Measurements from ENCODE around the gene FAM200A. TPM values are rescaled to one million over a fixed set of nuclear protein-coding genes. Genes with fewer than 3 reads are reported as not detected.
"Not testable (repeated sequence)": the region's sequence is repeated elsewhere in the genome, so short reads cannot be mapped to it uniquely, and the experiment has no call there.

FAM200A gene
- total and polyA plus RNA-seq, 2 of the 4 experiments (the other 2 are of a cell fraction), result 5.9 to 6.0 TPM

DNA sequence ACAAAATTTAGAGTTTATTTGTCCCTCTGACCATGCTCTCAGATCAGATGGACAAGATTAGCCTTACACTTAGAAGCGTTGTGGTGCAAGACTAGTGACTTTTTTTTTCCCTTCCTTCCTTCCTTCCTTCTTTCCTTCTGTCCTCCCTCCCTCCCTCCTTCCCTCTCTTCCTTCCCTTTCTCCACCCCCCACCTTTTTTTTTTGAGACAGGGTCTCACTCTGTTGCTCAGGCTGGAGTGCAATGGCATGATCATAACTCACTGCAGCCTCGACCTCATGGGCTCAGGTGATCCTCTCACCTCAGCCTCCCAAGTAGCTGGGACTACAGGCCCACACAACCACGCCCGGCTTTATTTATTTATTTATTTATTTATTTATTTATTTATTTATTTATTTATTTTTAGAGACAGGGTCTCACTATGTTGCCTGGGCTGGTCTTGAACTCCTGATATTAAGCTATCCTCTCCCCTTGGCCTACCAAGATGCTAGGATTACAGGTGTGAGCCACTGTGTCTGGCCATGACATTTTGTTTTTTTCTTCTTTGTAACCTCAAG lies 28.9 kb upstream of the FAM200A start:
- H2BK15ac ChIP-seq (ENCODE audit: low read depth, low read length); H2BK5ac ChIP-seq (ENCODE audit: low read depth, low read length, poor library complexity, severe bottlenecking); H3K27me3 ChIP-seq (ENCODE audit: control insufficient read depth, insufficient read depth, low read length); in situ Hi-C loops (cut with MboI; ENCODE audit: low sequenced_read_pairs); H2AK9ac ChIP-seq (replicated peaks; ENCODE audit: low read depth, low read length, poor library complexity); BruUV-seq (replicated peaks); dilution Hi-C loops (cut with HindIII; ENCODE audit: low sequenced_read_pairs, unreplicated experiment); H2BK20ac ChIP-seq (ENCODE audit: low read depth, low read length); H3K9me1 ChIP-seq (ENCODE audit: insufficient read depth, low read length); H4K91ac ChIP-seq (ENCODE audit: insufficient read depth, low read depth, low read length); H3K9me3 ChIP-seq (ENCODE audit: control insufficient read depth, insufficient read depth, low read length); H3K4me1 ChIP-seq (ENCODE audit: control insufficient read depth, insufficient read depth, low read length); H3K4ac ChIP-seq (ENCODE audit: low read depth, low read length); H2AFZ ChIP-seq (replicated peaks; ENCODE audit: low read length, poor library complexity); H3K27ac ChIP-seq (ENCODE audit: insufficient read depth, low read length); H2AK5ac ChIP-seq (ENCODE audit: low read depth, low read length); H3K36me3 ChIP-seq (ENCODE audit: control insufficient read depth, insufficient read depth, low read length); DNase-seq; H2BK120ac ChIP-seq (ENCODE audit: low read depth, low read length); H3K18ac ChIP-seq (ENCODE audit: low read depth, low read length); intact Hi-C loops (cut with micrococcal nuclease); H4K20me1 ChIP-seq (ENCODE audit: insufficient read depth, low read length); ATAC-seq (ENCODE audit: low read depth); H3K56ac ChIP-seq (ENCODE audit: extremely low read depth, insufficient read depth, low read length); POLR2A ChIA-PET (ENCODE audit: unreplicated experiment): not testable (repeated sequence)
- Histone ChIP-seq H4K8ac (ENCODE audit: low read depth in 2 of 2, low read length in 2 of 2) (peak overlapping the region; percentile 54 to 85; a peak in 3 of 4 replicates), H3K79me1 (ENCODE audit: low read depth in 1 of 2, low read length in 2 of 2) (peaks cover 7 to 14% of the 10 kb centered on the region in 2 experiments; a peak in 3 of 4 replicates), H3K4me3 (ENCODE audit: insufficient read depth, low read depth, low read length) (peak overlapping the region; percentile 68), H4K5ac (ENCODE audit: low read depth, low read length) (peak overlapping the region; percentile 86; the same call in 1 of the 2 replicates), H3K23ac (ENCODE audit: low read depth, low read length) (peak overlapping the region; percentile 81), H3K9ac (ENCODE audit: low read depth, low read length) (peak overlapping the region; percentile 69; the same call in 1 of the 2 replicates), H3K4me2 (ENCODE audit: low read depth, low read length) (peak overlapping the region; percentile 98), H3K14ac (replicated peaks; ENCODE audit: low read depth, low read length) (peak overlapping the region; percentile 72; the same call in 1 of the 2 replicates)
- no CpG with 5 or more reads among the region's 4 CpGs for WGBS, 2 experiments (ENCODE audit: extremely low coverage in 2 of 2, insufficient read length in 1 of 2)
- CTCF ChIA-PET, result interaction anchor here (0.8 to 1.0 kb wide), 2 partner anchors 35 to 55 kb away, joined by 3 to 4 read pairs; no protein-coding TSS in a partner anchor

Measured in IMR-90 (cell line).